Pancreas (tissue), 10 donors: ENCODE data around the gene IL21R. TPM values are rescaled to one million over a fixed set of nuclear protein-coding genes. Genes with fewer than 3 reads are reported as not detected.
A peak's percentile ranks its signal among the peaks of the same experiment; 100 is the strongest.

Experiments used
- ATAC-seq, 4 donors: fragments of 200-7000 bp; cut with Tn5 transposase; one replicate each; pipeline versions ENCODE4 v1.8.0 to v1.9.1; 2020; ENCODE audit warnings: mild to moderate bottlenecking in 4 of 4, moderate library complexity in 4 of 4
- DNase-seq, 6 donors: peaks; one replicate each; pipeline ENCODE4 v3.0.0-alpha.2; 2020
- FAIRE-seq: peaks from 2 replicates; lab custom pipeline; 2012; peaks lifted over from hg19 to GRCh38; lab: Jason Lieb, UNC
- H3K27ac ChIP-seq, 4 donors: fragments of 200-600 bp; sonication (generic); 1 replicate in 3 of 4; 2 replicates in 1 of 4; pipeline versions ENCODE4 v1.5.0 to v1.8.0; 2020
- H3K27me3 ChIP-seq, 4 donors: fragments of 200-600 bp; one replicate each; pipeline ENCODE4 v1.8.0; 2021
- H3K36me3 ChIP-seq, 3 donors: fragments of 200-600 bp; sonication (generic) in 1 of 3; one replicate each; pipeline versions ENCODE4 v1.5.0 to v1.8.0; 2020 to 2021
- H3K4me1 ChIP-seq, 3 donors: fragments of 200-600 bp; one replicate each; pipeline ENCODE4 v1.8.0; 2021
- H3K4me3 ChIP-seq, 4 donors: fragments of 200-600 bp; sonication (generic) in 2 of 4; one replicate each; pipeline versions ENCODE4 v1.5.0 to v1.8.0; 2020 to 2021
- H3K9me3 ChIP-seq, 4 donors: fragments of 200-600 bp; one replicate each; pipeline ENCODE4 v1.8.0; 2021
- CTCF ChIP-seq, 4 donors: fragments of 200-600 bp; sonication (generic) in 3 of 4; IDR thresholded peaks; one replicate each; pipeline versions ENCODE4 v1.5.0 to v1.8.0; 2021; ENCODE audit warnings: antibody characterized with exemption in 4 of 4
- WGBS, 2 donors: extraction: QIAGEN DNeasy Blood & Tissue Kit; methylation state at CpG; one replicate each; pipeline ENCODE4 v1.1.7; 2013; 5-methylcytosine and 5-hydroxymethylcytosine counted together
- intact Hi-C, 3 donors: fragments of 100-400 bp; cut with DNase I; formaldehyde crosslinking; loops; one replicate each; pipeline versions ENCODE4 v1.11.1 to v1.14.2; 2022
- polyA plus RNA-seq, 2 donors: library from polyadenylated mRNA; stranded (reverse); fragments of 200-250 nt; gene quantifications; one replicate each; pipeline ENCODE4 v1.2.3, GENCODE V29; 2013
- total RNA-seq, 6 donors: library from RNA; stranded (reverse); fragmentation: NEBNext Ultra II Directional in 4 of 6; extraction: Animal tissue kit (Norgen Biotek cat#: 25700) in 4 of 6; gene quantifications; one replicate each; pipeline versions ENCODE4 v1.2.1 to v1.2.4, GENCODE V29; 2021 to 2023
- donor health status: healthy with polysubstance abuse.
- donor health status: DM: no; HTN: no; CAD: no; lungs with moderate emphysema.
- donor health status: DM: no; HTN: no; CAD: no.
- donor health status: control.
- donor health status: control.
- donor health status: Bipolar disorder and iron deficiency.
- donor health status: DM: yes; HTN: yes; CAD: no.
- donor health status: DM: no; HTN: no; CAD: no.
- donor health status: DM: no; HTN: no; CAD: no.
- donor health status: DM: yes; HTN: yes; CAD: no.

IL21R gene
- total RNA-seq (under 1 TPM in 4 of 6 donors, not detected in 2; 0.17 to 0.79 (median 0.53) TPM), polyA plus RNA-seq (under 1 TPM; 0.08 to 0.09 TPM)

- Histone ChIP-seq H3K4me1 (no peaks in the 10 kb centered on the region), H3K27ac (no peak within 1 kb of the TSS), H3K36me3 (no peaks in the 10 kb centered on the region), H3K4me3 (peak within 1 kb of the TSS in 1 of 4 donors; percentile 17), H3K9me3 (no peaks in the 10 kb centered on the region), H3K27me3 (no peaks in the 10 kb centered on the region)
- WGBS, 2 donors = 10 to 16% methylated on average over 23 of the region's 23 CpGs
- no peak for TF ChIP-seq CTCF (IDR thresholded peaks at IDR 0.05)
- ATAC-seq = peak in 3 of 4 donors; percentile 36 to 74 (median 73)
- intact Hi-C loops = no loop called here
- no peak for FAIRE-seq
- peak in 3 of 6 donors; percentile 18 to 61 (median 60) for DNase-seq
Observed at GRCh38 chr16:27401768-27402568, at the start of gene IL21R. Gene IL21R (plus strand): TSS chr16:27402174. CDS start chr16:27430072, 27,898 bp downstream.

- H3K9me3 ChIP-seq = no peaks in the 10 kb centered on the region
- no peak for FAIRE-seq
- H3K27me3 ChIP-seq = no peaks in the 10 kb centered on the region
- intact Hi-C loops = no loop called here
- H3K27ac ChIP-seq = no peak overlapping the region
- no peak overlapping the region for H3K4me3 ChIP-seq
- peaks cover 0 to 15% (median 5%) of the 10 kb centered on the region in 3 donors for H3K36me3 ChIP-seq
- no peak for TF ChIP-seq CTCF (IDR thresholded peaks at IDR 0.05)
- 97 to 98% methylated on average over 4 of the region's 4 CpGs for WGBS, 2 donors
- no peak for DNase-seq
- H3K4me1 ChIP-seq = no peaks in the 10 kb centered on the region
- ATAC-seq = no peak
Observed at GRCh38 chr16:27353853-27354252, 48.1 kb upstream of the IL21R start.

GRCh38 chr16:27355610-27356009, 46.4 kb upstream of the IL21R start:
- intact Hi-C loops = no loop called here
- WGBS, 2 donors = 87 to 88% methylated on average over 12 of the region's 12 CpGs
- no peaks in the 10 kb centered on the region for H3K4me1 ChIP-seq

GRCh38 chr16:27356794-27357193, 45.2 kb upstream of the IL21R start:
- FAIRE-seq = no peak
- WGBS, 2 donors = 83 to 91% methylated on average over 4 of the region's 4 CpGs
- peaks cover 0 to 19% (median 0%) of the 10 kb centered on the region in 3 donors for H3K36me3 ChIP-seq

More at GRCh38 chr16:27355610-27356009, 46.4 kb upstream of the IL21R start:
- Histone ChIP-seq H3K9me3 (no peaks in the 10 kb centered on the region), H3K36me3 (peaks cover 0 to 19% (median 0%) of the 10 kb centered on the region in 3 donors), H3K27ac (no peak overlapping the region), H3K27me3 (no peaks in the 10 kb centered on the region), H3K4me3 (no peak overlapping the region)
- DNase-seq (peak in 1 of 6 donors; percentile 21), ATAC-seq (peak in 3 of 4 donors; percentile 49 to 65 (median 58)), FAIRE-seq (no peak)
- TF ChIP-seq CTCF (IDR thresholded peaks at IDR 0.05) = no peak

More at GRCh38 chr16:27356794-27357193, 45.2 kb upstream of the IL21R start:
- H3K27ac ChIP-seq = no peak overlapping the region
- no peak for ATAC-seq
- no peak for TF ChIP-seq CTCF (IDR thresholded peaks at IDR 0.05)
- intact Hi-C loops = no loop called here
- H3K4me1 ChIP-seq = no peaks in the 10 kb centered on the region
- H3K27me3 ChIP-seq = no peaks in the 10 kb centered on the region
- no peak overlapping the region for H3K4me3 ChIP-seq
- H3K9me3 ChIP-seq = no peaks in the 10 kb centered on the region
- DNase-seq = no peak
